Breast epithelium (tissue), 4 donors: ENCODE data around the gene CTSO. TPM values are rescaled to one million over a fixed set of nuclear protein-coding genes. Genes with fewer than 3 reads are reported as not detected.

ENCODE experiments used
- DNase-seq, 2 donors: peaks; one replicate each; pipeline ENCODE4 v3.0.0-alpha.2; 2019; ENCODE audit warnings: low spot score in 2 of 2
- H3K27ac ChIP-seq, 2 donors: fragments of 200-600 bp; sonication (generic) in 1 of 2; one replicate each; pipeline ENCODE4 v1.5.1; 2016 to 2019; ENCODE audit warnings: mild to moderate bottlenecking in 1 of 2
- H3K27me3 ChIP-seq, 2 donors: fragments of 200-600 bp; sonication (generic) in 1 of 2; one replicate each; pipeline versions ENCODE4 v1.5.1 to v1.6.0; 2017 to 2019; ENCODE audit warnings: control low read depth in 1 of 2, mild to moderate bottlenecking in 1 of 2
- H3K36me3 ChIP-seq: fragments of 200-600 bp; one replicate; pipeline ENCODE4 v1.5.1; 2019
- H3K4me1 ChIP-seq, 2 donors: fragments of 200-600 bp; sonication (generic); one replicate each; pipeline ENCODE4 v1.5.1; 2016 to 2019; ENCODE audit warnings: control low read depth in 1 of 2
- H3K4me3 ChIP-seq, 3 donors: fragments of 200-600 bp; sonication (generic); 1 replicate in 2 of 3; 2 replicates in 1 of 3; pipeline ENCODE4 v1.5.1; 2016 to 2019; ENCODE audit warnings: mild to moderate bottlenecking in 3 of 3, moderate library complexity in 2 of 3
- H3K9me3 ChIP-seq, 2 donors: fragments of 200-600 bp; sonication (generic) in 1 of 2; one replicate each; pipeline ENCODE4 v1.5.1; 2016 to 2019; ENCODE audit warnings: control low read depth in 1 of 2
- POLR2A ChIP-seq: fragments of 450-650 bp; IDR thresholded peaks from one replicate; pipeline ENCODE4 v1.6.1; 2016; ENCODE audit warnings: antibody characterized with exemption, mild to moderate bottlenecking, moderate library complexity
- POLR2AphosphoS5 ChIP-seq, 3 donors: sonication (generic); formaldehyde crosslinking; IDR thresholded peaks; one replicate each; pipeline ENCODE4 v1.6.1; 2017; ENCODE audit warnings: antibody characterized with exemption in 3 of 3
- intact Hi-C: fragments of 100-400 bp; cut with DNase I; formaldehyde crosslinking; loops from one replicate; pipeline ENCODE4 v1.15.1; 2023; ENCODE audit warnings: low total_unique reads
- total RNA-seq, 3 donors: library from RNA; depleted of rRNA; stranded (reverse); fragments of >200 nt; gene quantifications; one replicate each; pipeline ENCODE4 v1.1.0, GENCODE V29; 2016
- TF ChIP-seq, protein P1 (sequence below), 3 donors: fragments of 450-650 bp; IDR thresholded peaks; one replicate each; pipeline ENCODE4 v1.5.1; 2016 to 2017; ENCODE audit warnings: antibody characterized with exemption in 3 of 3, mild to moderate bottlenecking in 3 of 3, moderate library complexity in 3 of 3

CTSO gene
- total RNA-seq, 3 donors from 2014 or later, result 19.4 to 37.5 (median 20.0) TPM

DNA sequence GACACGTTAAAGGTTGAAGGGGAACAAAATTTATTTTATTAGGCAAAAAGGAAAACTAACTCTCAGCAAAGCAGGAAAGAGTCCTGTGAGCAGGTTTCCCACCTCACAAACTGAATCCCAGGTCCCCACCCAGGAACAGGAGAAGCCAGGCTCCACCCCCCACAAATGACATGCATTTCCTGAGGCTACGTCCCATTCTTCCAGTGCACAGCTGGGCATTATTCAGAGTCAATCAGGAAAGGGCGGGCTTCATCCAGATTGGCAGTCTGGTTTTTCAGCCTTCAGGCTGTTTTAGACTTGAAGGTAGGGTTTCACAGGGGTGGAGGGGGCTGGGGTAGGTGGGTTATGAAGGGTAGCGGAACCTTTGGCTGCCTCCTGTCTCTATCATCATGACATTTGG, 75.7 kb downstream of the CTSO start:
- H3K27me3 ChIP-seq, result no peaks in the 10 kb centered on the region
- intact Hi-C loops, result no loop called here
- H3K4me1 ChIP-seq, result no peaks in the 10 kb centered on the region
- no peaks in the 10 kb centered on the region for H3K36me3 ChIP-seq
- DNase-seq, result no peak
- TF ChIP-seq POLR2AphosphoS5 (IDR thresholded peaks at IDR 0.05) (no peak), POLR2A (no peak)
- TF ChIP-seq, protein P1, sequence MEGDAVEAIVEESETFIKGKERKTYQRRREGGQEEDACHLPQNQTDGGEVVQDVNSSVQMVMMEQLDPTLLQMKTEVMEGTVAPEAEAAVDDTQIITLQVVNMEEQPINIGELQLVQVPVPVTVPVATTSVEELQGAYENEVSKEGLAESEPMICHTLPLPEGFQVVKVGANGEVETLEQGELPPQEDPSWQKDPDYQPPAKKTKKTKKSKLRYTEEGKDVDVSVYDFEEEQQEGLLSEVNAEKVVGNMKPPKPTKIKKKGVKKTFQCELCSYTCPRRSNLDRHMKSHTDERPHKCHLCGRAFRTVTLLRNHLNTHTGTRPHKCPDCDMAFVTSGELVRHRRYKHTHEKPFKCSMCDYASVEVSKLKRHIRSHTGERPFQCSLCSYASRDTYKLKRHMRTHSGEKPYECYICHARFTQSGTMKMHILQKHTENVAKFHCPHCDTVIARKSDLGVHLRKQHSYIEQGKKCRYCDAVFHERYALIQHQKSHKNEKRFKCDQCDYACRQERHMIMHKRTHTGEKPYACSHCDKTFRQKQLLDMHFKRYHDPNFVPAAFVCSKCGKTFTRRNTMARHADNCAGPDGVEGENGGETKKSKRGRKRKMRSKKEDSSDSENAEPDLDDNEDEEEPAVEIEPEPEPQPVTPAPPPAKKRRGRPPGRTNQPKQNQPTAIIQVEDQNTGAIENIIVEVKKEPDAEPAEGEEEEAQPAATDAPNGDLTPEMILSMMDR (IDR thresholded peaks at IDR 0.05), result no peak
- H3K27ac ChIP-seq, result no peak overlapping the region
- H3K4me3 ChIP-seq, result no peak overlapping the region
- peaks cover 4% of the 10 kb centered on the region in 2 donors for H3K9me3 ChIP-seq

DNA sequence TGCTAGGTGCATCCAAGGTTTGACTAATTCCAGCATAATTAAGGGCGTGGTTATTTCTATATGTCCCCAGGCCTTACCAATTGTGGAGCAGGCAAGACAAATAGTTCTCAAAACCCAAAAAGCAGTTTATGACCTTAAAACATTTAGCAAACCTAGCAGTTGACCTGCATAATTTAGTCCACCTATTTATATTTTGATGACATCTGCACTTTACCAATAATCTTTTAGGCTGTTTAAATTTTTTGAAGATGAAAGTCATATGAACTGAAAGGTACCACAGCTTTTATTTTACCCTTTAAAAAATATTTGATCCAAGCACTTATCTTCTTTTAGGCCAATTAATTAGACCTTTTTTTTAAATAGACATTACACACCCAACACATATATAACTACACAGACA, 77.8 kb downstream of the CTSO start:
- intact Hi-C loops, result no loop called here
- DNase-seq, result no peak

More for the DNA sequence above, 77.8 kb downstream of the CTSO start:
- Histone ChIP-seq H3K27me3 (no peaks in the 10 kb centered on the region), H3K27ac (no peak overlapping the region), H3K4me1 (no peaks in the 10 kb centered on the region), H3K9me3 (peaks cover 4% of the 10 kb centered on the region in 2 donors), H3K36me3 (no peaks in the 10 kb centered on the region), H3K4me3 (no peak overlapping the region)
- TF ChIP-seq POLR2A, result no peak
- TF ChIP-seq POLR2AphosphoS5 (IDR thresholded peaks at IDR 0.05), result no peak
- TF ChIP-seq, protein P1 (IDR thresholded peaks at IDR 0.05), result no peak

Other genes starting within 250 kb of the CTSO start
- 10 to 100 TPM in 2 of 3 donors, 1 to 10 TPM in 1; 5.4 to 18.0 (median 11.9) TPM for gene GUCY1B1, start 194.8 kb downstream of the CTSO start, total RNA-seq
- gene ASIC5, start 87.6 kb downstream of the CTSO start, total RNA-seq, result not detected
- not detected for gene TDO2, start 50.2 kb downstream of the CTSO start, total RNA-seq